ENCODE measurements around the gene CDT1.
"Not testable (repeated sequence)": the region's sequence is repeated elsewhere in the genome, so short reads cannot be mapped to it uniquely, and the experiment has no call there.

The CDT1 gene

GRCh38 chr16:88768071-88768783 lies 35.4 kb upstream of the CDT1 start:
- no peak for DNase-seq (ENCODE audit: low read depth)

GRCh38 chr16:88769617-88770460 lies 33.8 kb upstream of the CDT1 start:
- DNase-seq (ENCODE audit: low read depth): no peak

GRCh38 chr16:88770461-88771293 lies 32.9 kb upstream of the CDT1 start:
- DNase-seq (ENCODE audit: low read depth): peak; percentile 38

GRCh38 chr16:88771294-88771772 lies 32.3 kb upstream of the CDT1 start:
- no peak for DNase-seq (ENCODE audit: low read depth)

- not testable (repeated sequence) for DNase-seq (ENCODE audit: low read depth)
Observed at GRCh38 chr16:88771781-88772180, 31.8 kb upstream of the CDT1 start.

- no peak for DNase-seq (ENCODE audit: low read depth)
Observed at GRCh38 chr16:88772871-88773811, 30.4 kb upstream of the CDT1 start.

- DNase-seq (ENCODE audit: low read depth): no peak
Observed at GRCh38 chr16:88773812-88774291, 29.7 kb upstream of the CDT1 start.

GRCh38 chr16:88774544-88775393 lies 28.8 kb upstream of the CDT1 start:
- no peak for DNase-seq (ENCODE audit: low read depth)

GRCh38 chr16:88775825-88776224 lies 27.8 kb upstream of the CDT1 start:
- no peak for DNase-seq (ENCODE audit: low read depth)

GRCh38 chr16:88777471-88778270 lies 25.9 kb upstream of the CDT1 start:
- DNase-seq (ENCODE audit: low read depth): no peak

- no peak for DNase-seq (ENCODE audit: low read depth)
Observed at GRCh38 chr16:88778271-88778525, 25.4 kb upstream of the CDT1 start.

GRCh38 chr16:88778541-88779065 lies 25.0 kb upstream of the CDT1 start:
- no peak for DNase-seq (ENCODE audit: low read depth)

- no peak for DNase-seq (ENCODE audit: low read depth)
Observed at GRCh38 chr16:88779406-88780141, 24.0 kb upstream of the CDT1 start.

GRCh38 chr16:88780142-88781062 lies 23.2 kb upstream of the CDT1 start:
- DNase-seq (ENCODE audit: low read depth): no peak

- no peak for DNase-seq (ENCODE audit: low read depth)
Observed at GRCh38 chr16:88781140-88782077, 22.2 kb upstream of the CDT1 start.
